Tibial artery (tissue), 4 donors: ENCODE data around the gene LCE1E.

Experiments
- DNase-seq, 2 donors: peaks; one replicate each; pipeline ENCODE4 v3.0.0-alpha.2; 2019
- H3K27ac ChIP-seq, 2 donors: fragments of 200-600 bp; sonication (generic) in 1 of 2; 1 replicate in 1 of 2; 2 replicates in 1 of 2; pipeline ENCODE4 v1.5.1; 2018 to 2019; ENCODE audit warnings: mild to moderate bottlenecking in 1 of 2
- H3K27me3 ChIP-seq, 2 donors: fragments of 200-600 bp; sonication (generic) in 1 of 2; one replicate each; pipeline versions ENCODE4 v1.5.1 to v1.6.0; 2016 to 2019
- H3K36me3 ChIP-seq, 3 donors: fragments of 200-600 bp; sonication (generic) in 2 of 3; one replicate each; pipeline ENCODE4 v1.5.1; 2016 to 2019; ENCODE audit warnings: mild to moderate bottlenecking in 2 of 3
- H3K4me1 ChIP-seq, 4 donors: fragments of 200-600 bp; sonication (generic) in 2 of 4; 1 replicate in 3 of 4; 2 replicates in 1 of 4; pipeline ENCODE4 v1.5.1; 2016 to 2019
- H3K4me3 ChIP-seq, 2 donors: fragments of 200-600 bp; sonication (generic) in 1 of 2; 1 replicate in 1 of 2; 2 replicates in 1 of 2; pipeline ENCODE4 v1.5.1; 2018 to 2019; ENCODE audit warnings: mild to moderate bottlenecking in 2 of 2
- H3K9me3 ChIP-seq, 3 donors: fragments of 200-600 bp; sonication (generic) in 1 of 3; one replicate each; pipeline ENCODE4 v1.5.1; 2016 to 2019
- intact Hi-C: fragments of 100-400 bp; cut with DNase I; formaldehyde crosslinking; loops from one replicate; pipeline ENCODE4 v1.15.0; 2023; ENCODE audit warnings: low total_unique reads
- TF ChIP-seq, protein P1 (sequence below), 2 experiments: fragments of 200-600 bp in 1 of 2; fragments of 450-650 bp in 1 of 2; IDR thresholded peaks; one replicate each; pipeline ENCODE4 v1.5.1; 2017 to 2019; ENCODE audit warnings: antibody characterized with exemption in 2 of 2, mild to moderate bottlenecking in 1 of 2, moderate library complexity in 1 of 2

The LCE1E gene

DNA sequence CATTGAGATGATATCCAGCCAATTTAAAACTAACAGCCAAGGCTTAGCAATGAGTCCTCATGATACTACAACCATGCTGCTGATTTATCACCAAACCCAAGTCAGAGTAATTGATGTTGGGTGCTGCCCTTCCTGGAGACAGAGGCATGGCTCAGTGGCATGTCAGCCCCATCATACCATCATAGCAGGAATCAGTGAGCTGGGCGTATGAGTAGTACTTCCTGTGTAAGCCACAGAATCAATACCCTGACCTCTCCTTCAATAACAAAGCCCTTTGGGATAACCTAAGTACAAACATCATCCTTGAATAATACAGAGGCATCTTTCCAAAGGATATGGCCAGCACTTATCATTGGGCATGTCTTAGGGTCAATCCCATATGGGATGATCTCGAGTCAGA, 3.0 kb upstream of the LCE1E start:
- Histone ChIP-seq H3K4me3 (no peak overlapping the region), H3K36me3 (no peaks in the 10 kb centered on the region), H3K9me3 (no peaks in the 10 kb centered on the region), H3K27me3 (peaks cover 0 to 3% of the 10 kb centered on the region in 2 donors), H3K27ac (no peak overlapping the region), H3K4me1 (no peaks in the 10 kb centered on the region)
- TF ChIP-seq, protein P1, sequence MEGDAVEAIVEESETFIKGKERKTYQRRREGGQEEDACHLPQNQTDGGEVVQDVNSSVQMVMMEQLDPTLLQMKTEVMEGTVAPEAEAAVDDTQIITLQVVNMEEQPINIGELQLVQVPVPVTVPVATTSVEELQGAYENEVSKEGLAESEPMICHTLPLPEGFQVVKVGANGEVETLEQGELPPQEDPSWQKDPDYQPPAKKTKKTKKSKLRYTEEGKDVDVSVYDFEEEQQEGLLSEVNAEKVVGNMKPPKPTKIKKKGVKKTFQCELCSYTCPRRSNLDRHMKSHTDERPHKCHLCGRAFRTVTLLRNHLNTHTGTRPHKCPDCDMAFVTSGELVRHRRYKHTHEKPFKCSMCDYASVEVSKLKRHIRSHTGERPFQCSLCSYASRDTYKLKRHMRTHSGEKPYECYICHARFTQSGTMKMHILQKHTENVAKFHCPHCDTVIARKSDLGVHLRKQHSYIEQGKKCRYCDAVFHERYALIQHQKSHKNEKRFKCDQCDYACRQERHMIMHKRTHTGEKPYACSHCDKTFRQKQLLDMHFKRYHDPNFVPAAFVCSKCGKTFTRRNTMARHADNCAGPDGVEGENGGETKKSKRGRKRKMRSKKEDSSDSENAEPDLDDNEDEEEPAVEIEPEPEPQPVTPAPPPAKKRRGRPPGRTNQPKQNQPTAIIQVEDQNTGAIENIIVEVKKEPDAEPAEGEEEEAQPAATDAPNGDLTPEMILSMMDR (IDR thresholded peaks at IDR 0.05): no peak
- DNase-seq: no peak
- intact Hi-C loops: no loop called here

DNA sequence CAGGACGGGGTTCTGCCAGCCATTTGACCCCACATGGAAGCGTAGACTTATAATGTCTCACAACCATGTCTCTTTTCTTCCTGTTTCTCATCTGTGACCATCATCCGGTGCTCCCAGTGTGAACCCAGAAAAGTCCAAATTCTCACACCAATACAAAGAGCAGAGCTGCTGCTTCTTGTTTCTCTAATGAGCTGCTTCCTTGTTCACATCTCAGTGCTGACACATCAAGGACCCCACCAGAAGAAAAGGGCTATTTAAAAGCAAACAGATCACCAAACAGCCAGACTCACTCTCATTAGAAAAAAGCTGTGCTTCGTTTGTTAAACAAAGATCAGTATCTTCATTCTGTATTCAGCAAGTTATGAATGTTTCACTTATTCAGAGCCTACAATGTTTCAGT, 9.6 kb downstream of the LCE1E start:
- Histone ChIP-seq H3K27ac (no peak overlapping the region), H3K36me3 (no peaks in the 10 kb centered on the region), H3K27me3 (no peaks in the 10 kb centered on the region), H3K9me3 (no peaks in the 10 kb centered on the region), H3K4me1 (no peaks in the 10 kb centered on the region), H3K4me3 (no peak overlapping the region)
- TF ChIP-seq, protein P1 (IDR thresholded peaks at IDR 0.05): no peak
- DNase-seq: no peak
- intact Hi-C loops: no loop called here

GRCh38 chr1:152796421-152796820, 10.4 kb downstream of the LCE1E start, which contains the start of gene LCE1D:
Gene LCE1D (plus strand): TSS chr1:152796721. CDS start chr1:152797795, 1,074 bp downstream.
- Histone ChIP-seq H3K4me1 (no peaks in the 10 kb centered on the region), H3K27me3 (no peaks in the 10 kb centered on the region), H3K9me3 (no peaks in the 10 kb centered on the region), H3K4me3 (no peak within 1 kb of the TSS), H3K36me3 (no peaks in the 10 kb centered on the region), H3K27ac (no peak within 1 kb of the TSS)
- no peak for DNase-seq
- intact Hi-C loops: no loop called here
- TF ChIP-seq, protein P1 (IDR thresholded peaks at IDR 0.05): no peak

DNA sequence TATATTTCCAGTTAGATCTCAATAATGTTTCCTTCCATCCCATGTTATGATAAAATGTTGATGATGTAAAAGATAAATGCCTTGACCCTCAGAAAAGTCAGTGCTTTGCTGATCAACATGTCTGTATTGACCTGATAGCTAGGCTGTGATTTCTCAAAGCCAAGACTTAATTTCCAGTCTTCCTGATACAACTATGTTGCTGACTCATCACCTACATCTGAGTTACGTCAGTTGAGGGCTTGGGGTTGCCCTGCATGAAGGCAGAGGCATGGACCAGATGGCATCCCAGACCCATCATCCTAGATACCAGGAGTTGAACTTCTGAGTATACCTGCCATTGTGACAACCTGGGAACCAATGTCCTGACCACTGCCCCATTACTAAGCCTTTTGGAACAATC, 15.3 kb downstream of the LCE1E start:
- Histone ChIP-seq H3K27ac (no peak overlapping the region), H3K27me3 (no peaks in the 10 kb centered on the region), H3K36me3 (no peaks in the 10 kb centered on the region), H3K4me3 (no peak overlapping the region), H3K9me3 (no peaks in the 10 kb centered on the region), H3K4me1 (no peaks in the 10 kb centered on the region)
- no peak for DNase-seq
- intact Hi-C loops: no loop called here
- TF ChIP-seq, protein P1 (IDR thresholded peaks at IDR 0.05): no peak

DNA sequence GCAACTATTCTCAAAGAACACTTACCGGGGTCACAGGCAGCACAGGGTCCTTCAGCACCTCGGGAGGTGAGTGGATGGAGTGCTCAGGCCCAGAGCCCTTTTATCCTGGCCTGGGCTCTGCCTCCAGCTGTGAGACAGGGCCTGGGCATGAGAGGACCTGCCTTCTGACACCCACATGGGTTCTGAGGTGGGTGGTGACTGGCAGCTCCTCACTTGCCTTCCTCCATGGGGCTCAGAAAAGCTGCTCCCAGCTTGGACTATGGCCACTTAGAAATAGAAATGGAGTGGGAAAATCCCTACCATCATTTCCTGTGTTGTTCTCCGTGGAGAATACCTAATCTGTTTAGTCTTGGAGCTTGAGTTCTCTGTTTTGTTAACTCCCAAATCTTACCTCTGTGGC, 20.5 kb downstream of the LCE1E start, which contains the start of gene LCE1C:
Gene LCE1C, minus strand, starts transcription at position 76 of the 400 bp plus-strand sequence. CDS start 1,173 bp downstream, outside the sequence.
- Histone ChIP-seq H3K36me3 (no peaks in the 10 kb centered on the region), H3K4me3 (no peak within 1 kb of the TSS), H3K27ac (no peak within 1 kb of the TSS), H3K27me3 (no peaks in the 10 kb centered on the region), H3K4me1 (no peaks in the 10 kb centered on the region), H3K9me3 (no peaks in the 10 kb centered on the region)
- no peak for DNase-seq
- TF ChIP-seq, protein P1 (IDR thresholded peaks at IDR 0.05): no peak
- intact Hi-C loops: no loop called here

- Histone ChIP-seq H3K27me3 (no peaks in the 10 kb centered on the region), H3K4me3 (no peak overlapping the region), H3K9me3 (no peaks in the 10 kb centered on the region), H3K4me1 (no peaks in the 10 kb centered on the region), H3K36me3 (no peaks in the 10 kb centered on the region), H3K27ac (no peak overlapping the region)
- DNase-seq: no peak
- TF ChIP-seq, protein P1 (IDR thresholded peaks at IDR 0.05): no peak
- intact Hi-C loops: no loop called here
Measured at GRCh38 chr1:152811050-152811449, 25.0 kb downstream of the LCE1E start.
